MG63 (cell line): ENCODE data around the gene CD14. TPM values are rescaled to one million over a fixed set of nuclear protein-coding genes. Genes with fewer than 3 reads are reported as not detected.
"Not testable (repeated sequence)": the region's sequence is repeated elsewhere in the genome, so short reads cannot be mapped to it uniquely, and the experiment has no call there.

Source experiments
- DNase-seq: peaks from one replicate; pipeline ENCODE4 v3.0.0-alpha.2; 2020
- H3K27me3 ChIP-seq: fragments of 250-450 bp; sonication (Bioruptor Pico); 2 replicates; pipeline ENCODE4 v1.5.1; 2020; ENCODE audit warnings: mild to moderate bottlenecking, moderate library complexity
- H3K36me3 ChIP-seq: fragments of 250-450 bp; sonication (Bioruptor Pico); 2 replicates; pipeline ENCODE4 v1.5.1; 2020; ENCODE audit warnings: mild to moderate bottlenecking, moderate library complexity
- H3K4me3 ChIP-seq: fragments of 250-450 bp; sonication (Bioruptor Pico); 2 replicates; pipeline ENCODE4 v1.5.1; 2020; ENCODE audit warnings: mild to moderate bottlenecking, moderate library complexity
- H3K9me3 ChIP-seq: fragments of 250-450 bp; sonication (Bioruptor Pico); 2 replicates; pipeline ENCODE4 v1.5.1; 2020; ENCODE audit warnings: mild to moderate bottlenecking, moderate library complexity
- total RNA-seq: library from RNA; depleted of rRNA; stranded (reverse); fragments of >200 nt; shearing (Covaris generic); gene quantifications from 2 replicates; pipeline ENCODE4 v1.2.3, GENCODE V29; 2014; ENCODE audit warnings: low replicate concordance; rRNA removed

The CD14 gene
- total RNA-seq = 0.49 and 2.6 TPM in 2 replicates

GRCh38 chr5:140633021-140633471 is at the start of gene CD14:
TSS of gene CD14 (minus strand) at chr5:140633175. CDS start at chr5:140633071, 104 bp downstream.
- Histone ChIP-seq H3K36me3 (no peaks in the 10 kb centered on the region), H3K9me3 (peaks cover 8% of the 10 kb centered on the region; the same call in 1 of the 2 replicates), H3K4me3 (peak within 1 kb of the TSS; percentile 28), H3K27me3 (no peaks in the 10 kb centered on the region)
- DNase-seq = peak; percentile 96

GRCh38 chr5:140678993-140679392 is 46.0 kb upstream of the CD14 start:
- Histone ChIP-seq H3K27me3 (no peaks in the 10 kb centered on the region), H3K4me3 (no peak overlapping the region), H3K36me3 (peaks cover 87% of the 10 kb centered on the region), H3K9me3 (no peaks in the 10 kb centered on the region)
- no peak for DNase-seq

- no peak for DNase-seq
- H3K36me3 ChIP-seq = peaks cover 88% of the 10 kb centered on the region
- no peaks in the 10 kb centered on the region for H3K9me3 ChIP-seq
- H3K27me3 ChIP-seq = no peaks in the 10 kb centered on the region
- H3K4me3 ChIP-seq = no peak overlapping the region
These were observed 45.0 kb upstream of the CD14 start for GRCh38 chr5:140677947-140678346.

- Histone ChIP-seq H3K36me3 (peaks cover 86% of the 10 kb centered on the region), H3K4me3 (no peak overlapping the region), H3K9me3 (no peaks in the 10 kb centered on the region), H3K27me3 (no peaks in the 10 kb centered on the region)
- no peak for DNase-seq
These were observed 41.7 kb upstream of the CD14 start for GRCh38 chr5:140674629-140675028.

GRCh38 chr5:140674211-140674610 is 41.2 kb upstream of the CD14 start:
- Histone ChIP-seq H3K4me3 (no peak overlapping the region), H3K9me3 (no peaks in the 10 kb centered on the region), H3K36me3 (peaks cover 86% of the 10 kb centered on the region), H3K27me3 (no peaks in the 10 kb centered on the region)
- DNase-seq = no peak

- no peaks in the 10 kb centered on the region for H3K27me3 ChIP-seq
- no peak for DNase-seq
- no peaks in the 10 kb centered on the region for H3K9me3 ChIP-seq
- peaks cover 86% of the 10 kb centered on the region for H3K36me3 ChIP-seq
- H3K4me3 ChIP-seq = no peak within 1 kb of the TSS
These were observed 40.4 kb upstream of the CD14 start, which contains the start of gene DND1 for GRCh38 chr5:140673187-140673976. TSS of gene DND1 (minus strand) at chr5:140673576. CDS start at chr5:140673542, 34 bp downstream.

GRCh38 chr5:140672455-140673186 is 39.6 kb upstream of the CD14 start:
- DNase-seq = peak; percentile 23
- H3K36me3 ChIP-seq = peaks cover 86% of the 10 kb centered on the region

GRCh38 chr5:140671472-140672125 is 38.6 kb upstream of the CD14 start:
- Histone ChIP-seq H3K4me3 (no peak overlapping the region), H3K9me3 (no peaks in the 10 kb centered on the region), H3K36me3 (peaks cover 86% of the 10 kb centered on the region), H3K27me3 (no peaks in the 10 kb centered on the region)
- DNase-seq = no peak

More at GRCh38 chr5:140672455-140673186, 39.6 kb upstream of the CD14 start:
- Histone ChIP-seq H3K4me3 (no peak overlapping the region), H3K9me3 (no peaks in the 10 kb centered on the region), H3K27me3 (no peaks in the 10 kb centered on the region)

GRCh38 chr5:140671035-140671434 is 38.1 kb upstream of the CD14 start:
- H3K4me3 ChIP-seq, DNase-seq, H3K27me3 ChIP-seq, H3K9me3 ChIP-seq: not testable (repeated sequence)
- peaks cover 84% of the 10 kb centered on the region for H3K36me3 ChIP-seq

GRCh38 chr5:140664359-140665119 is 31.6 kb upstream of the CD14 start, which contains the start of gene WDR55:
TSS of gene WDR55 (plus strand) at chr5:140664904. CDS start at chr5:140664913, 9 bp downstream.
- Histone ChIP-seq H3K9me3 (no peaks in the 10 kb centered on the region), H3K4me3 (peak within 1 kb of the TSS; percentile 97), H3K27me3 (no peaks in the 10 kb centered on the region), H3K36me3 (peaks cover 74% of the 10 kb centered on the region)
- peak; percentile 99 for DNase-seq

GRCh38 chr5:140664030-140664358 is 31.0 kb upstream of the CD14 start:
- H3K4me3 ChIP-seq = peak overlapping the region; percentile 97
- H3K9me3 ChIP-seq = no peaks in the 10 kb centered on the region
- no peak for DNase-seq
- no peaks in the 10 kb centered on the region for H3K27me3 ChIP-seq
- H3K36me3 ChIP-seq = peaks cover 74% of the 10 kb centered on the region

GRCh38 chr5:140660371-140660770 is 27.4 kb upstream of the CD14 start:
- not testable (repeated sequence) for H3K9me3 ChIP-seq, H3K4me3 ChIP-seq, DNase-seq, H3K27me3 ChIP-seq
- H3K36me3 ChIP-seq = peaks cover 73% of the 10 kb centered on the region

GRCh38 chr5:140658870-140659269 is 25.9 kb upstream of the CD14 start:
- H3K27me3 ChIP-seq = no peaks in the 10 kb centered on the region
- DNase-seq = no peak
- H3K4me3 ChIP-seq = no peak overlapping the region
- no peaks in the 10 kb centered on the region for H3K9me3 ChIP-seq
- H3K36me3 ChIP-seq = peaks cover 88% of the 10 kb centered on the region

- Histone ChIP-seq H3K4me3 (peak overlapping the region; percentile 86), H3K27me3 (no peaks in the 10 kb centered on the region), H3K9me3 (no peaks in the 10 kb centered on the region), H3K36me3 (peaks cover 84% of the 10 kb centered on the region)
- DNase-seq = no peak
These were observed 14.1 kb upstream of the CD14 start for GRCh38 chr5:140647042-140647419.

GRCh38 chr5:140642718-140643117 is 9.7 kb upstream of the CD14 start:
- peaks cover 63% of the 10 kb centered on the region for H3K36me3 ChIP-seq
- no peaks in the 10 kb centered on the region for H3K27me3 ChIP-seq
- no peak overlapping the region for H3K4me3 ChIP-seq
- H3K9me3 ChIP-seq = no peaks in the 10 kb centered on the region
- peak; percentile 57 for DNase-seq

GRCh38 chr5:140641716-140642115 is 8.7 kb upstream of the CD14 start:
- Histone ChIP-seq H3K27me3 (no peaks in the 10 kb centered on the region), H3K9me3 (no peaks in the 10 kb centered on the region), H3K36me3 (peaks cover 57% of the 10 kb centered on the region), H3K4me3 (no peak overlapping the region)
- DNase-seq = no peak
